WTC11 (cell line): ENCODE data around the gene SFT2D3. TPM values are rescaled to one million over a fixed set of nuclear protein-coding genes. Genes with fewer than 3 reads are reported as not detected.
A peak's percentile ranks its signal among the peaks of the same experiment; 100 is the strongest.

Source experiments
- ATAC-seq: fragments of 200-7000 bp; cut with Tn5 transposase; 2 replicates; pipeline ENCODE4 v1.10.0; 2021; ENCODE audit warnings: mild to moderate bottlenecking, moderate library complexity
- CTCF ChIA-PET: fragments of 300-600 bp; sonication (Branson Sonifier 250); formaldehyde crosslinking; loops from one replicate; lab custom pipeline; 2021; ENCODE audit warnings: antibody characterized with exemption; lab: Charles Lee
- POLR2A ChIA-PET: fragments of 350-600 bp; sonication (Branson Sonifier 250); formaldehyde crosslinking; loops from one replicate; lab custom pipeline; 2021; ENCODE audit warnings: antibody characterized with exemption; lab: Charles Lee
- DNase-seq: peaks from one replicate; pipeline ENCODE4 v3.0.0; 2021; ENCODE audit warnings: low spot score
- H3K27ac Mint-ChIP-seq: 2 replicates; pipeline ENCODE4 v1.8.0; 2021; ENCODE audit warnings: mixed read lengths
- H3K27me3 Mint-ChIP-seq: 2 replicates; pipeline ENCODE4 v1.8.0; 2021; ENCODE audit warnings: low read depth, mild to moderate bottlenecking, moderate library complexity, mixed read lengths
- H3K36me3 Mint-ChIP-seq: 2 replicates; pipeline ENCODE4 v1.8.0; 2021; ENCODE audit warnings: mixed read lengths
- H3K4me1 Mint-ChIP-seq: 2 replicates; pipeline ENCODE4 v1.8.0; 2022; ENCODE audit warnings: mixed read lengths
- H3K4me3 Mint-ChIP-seq: 2 replicates; pipeline ENCODE4 v1.8.0; 2021; ENCODE audit warnings: mild to moderate bottlenecking, moderate library complexity, mixed read lengths
- H3K9me3 Mint-ChIP-seq: 2 replicates; pipeline ENCODE4 v1.8.0; 2021; ENCODE audit warnings: mixed read lengths
- ELF4 ChIP-seq: sonication (generic); formaldehyde crosslinking; IDR thresholded peaks from 2 replicates; pipeline ENCODE4 v1.8.1; 2022; ENCODE audit warnings: low read depth, mild to moderate bottlenecking, moderate library complexity, missing genetic modification reagents
- ESRRA ChIP-seq: sonication (generic); formaldehyde crosslinking; IDR thresholded peaks from 2 replicates; pipeline ENCODE4 v1.8.1; 2022; ENCODE audit warnings: mild to moderate bottlenecking, missing genetic modification reagents, borderline replicate concordance
- FOXJ3 ChIP-seq: sonication (generic); formaldehyde crosslinking; IDR thresholded peaks from 2 replicates; pipeline ENCODE4 v1.9.0; 2021; ENCODE audit warnings: missing genetic modification reagents, mild to moderate bottlenecking, borderline replicate concordance
- FOXP1 ChIP-seq: sonication (generic); formaldehyde crosslinking; IDR thresholded peaks from 2 replicates; pipeline ENCODE4 v1.8.0; 2022; ENCODE audit warnings: missing genetic modification reagents, mild to moderate bottlenecking, moderate library complexity, borderline replicate concordance
- GABPB1 ChIP-seq: sonication (generic); formaldehyde crosslinking; IDR thresholded peaks from 2 replicates; pipeline ENCODE4 v1.8.1; 2023; ENCODE audit warnings: mild to moderate bottlenecking, missing genetic modification reagents
- HMGXB4 ChIP-seq: sonication (generic); formaldehyde crosslinking; IDR thresholded peaks from 2 replicates; pipeline ENCODE4 v1.8.1; 2023; ENCODE audit warnings: mild to moderate bottlenecking, moderate library complexity, missing genetic modification reagents
- JAZF1 ChIP-seq: fragments of 250-450 bp; sonication (Bioruptor Pico); IDR thresholded peaks from 2 replicates; pipeline ENCODE4 v1.9.0; 2021; ENCODE audit warnings: moderate library complexity, mild to moderate bottlenecking, inconsistent platforms
- JUN ChIP-seq: sonication (generic); formaldehyde crosslinking; IDR thresholded peaks from 2 replicates; pipeline ENCODE4 v1.8.0; 2023; ENCODE audit warnings: mild to moderate bottlenecking, missing genetic modification reagents
- MXD4 ChIP-seq: fragments of 250-450 bp; sonication (Bioruptor Pico); IDR thresholded peaks from 2 replicates; pipeline ENCODE4 v1.8.0; 2021; ENCODE audit warnings: mild to moderate bottlenecking, moderate library complexity, borderline replicate concordance
- MYBL2 ChIP-seq: sonication (generic); formaldehyde crosslinking; IDR thresholded peaks from 2 replicates; pipeline ENCODE4 v1.8.1; 2023; ENCODE audit warnings: mild to moderate bottlenecking, moderate library complexity, missing genetic modification reagents
- NFE2L1 ChIP-seq: sonication (generic); formaldehyde crosslinking; IDR thresholded peaks from 2 replicates; pipeline ENCODE4 v1.8.1; 2023; ENCODE audit warnings: missing genetic modification reagents
- NR2C2 ChIP-seq: sonication (generic); formaldehyde crosslinking; IDR thresholded peaks from 2 replicates; pipeline ENCODE4 v1.8.0; 2022; ENCODE audit warnings: mild to moderate bottlenecking, missing genetic modification reagents
- PRRX2 ChIP-seq: fragments of 250-450 bp; sonication (Bioruptor Pico); IDR thresholded peaks from 2 replicates; pipeline ENCODE4 v1.8.0; 2021; ENCODE audit warnings: mild to moderate bottlenecking
- RORB ChIP-seq: fragments of 250-450 bp; sonication (Bioruptor Pico); IDR thresholded peaks from 2 replicates; pipeline ENCODE4 v1.9.0; 2021; ENCODE audit warnings: mild to moderate bottlenecking
- SMAD4 ChIP-seq: sonication (generic); formaldehyde crosslinking; IDR thresholded peaks from 2 replicates; pipeline ENCODE4 v1.8.0; 2022; ENCODE audit warnings: mild to moderate bottlenecking, missing genetic modification reagents
- SP1 ChIP-seq: sonication (generic); formaldehyde crosslinking; conservative IDR thresholded peaks from 2 replicates; pipeline ENCODE4 v1.8.1; 2022; ENCODE audit warnings: missing genetic modification reagents
- STAT6 ChIP-seq: sonication (generic); formaldehyde crosslinking; conservative IDR thresholded peaks from 2 replicates; pipeline ENCODE4 v1.8.1; 2023; ENCODE audit warnings: mild to moderate bottlenecking, low read depth, missing genetic modification reagents, moderate library complexity
- TCF7 ChIP-seq: sonication (generic); formaldehyde crosslinking; IDR thresholded peaks from 2 replicates; pipeline ENCODE4 v1.8.0; 2022; ENCODE audit warnings: mild to moderate bottlenecking, low read depth, missing genetic modification reagents, moderate library complexity
- ZNF219 ChIP-seq: sonication (generic); formaldehyde crosslinking; IDR thresholded peaks from 2 replicates; pipeline ENCODE4 v1.8.0; 2023; ENCODE audit warnings: missing genetic modification reagents, mild to moderate bottlenecking, borderline replicate concordance
- ZNF423 ChIP-seq: fragments of 250-450 bp; sonication (Bioruptor Pico); IDR thresholded peaks from 2 replicates; pipeline ENCODE4 v2.1.2; 2022; ENCODE audit warnings: mild to moderate bottlenecking, moderate library complexity
- ZNF671 ChIP-seq: fragments of 250-450 bp; sonication (Bioruptor Pico); IDR thresholded peaks from 2 replicates; pipeline ENCODE4 v1.8.0; 2021; ENCODE audit warnings: mild to moderate bottlenecking
- total RNA-seq: library from RNA; stranded (reverse); gene quantifications from 3 replicates; pipeline ENCODE4 v1.2.3, GENCODE V29; 2021
- TF ChIP-seq, protein P1 (sequence below): sonication (generic); formaldehyde crosslinking; IDR thresholded peaks from 2 replicates; pipeline ENCODE4 v1.8.1; 2023; ENCODE audit warnings: mild to moderate bottlenecking, missing genetic modification reagents, borderline replicate concordance
- TF ChIP-seq, protein P2 (sequence below): fragments of 200-600 bp; IDR thresholded peaks from 2 replicates; pipeline ENCODE4 v1.8.0; 2022; ENCODE audit warnings: antibody characterized with exemption

Gene SFT2D3
- total RNA-seq, 1 experiment from 2014 or later = 10.5 TPM

- DNase-seq = no peak
- ChIA-PET POLR2A (no interaction called here), CTCF (no interaction called here)
- no peak for TF ChIP-seq PRRX2 (CRISPR knock-in tag)
- TF ChIP-seq GABPB1 = peak; percentile 60
- TF ChIP-seq, all 79 proteins: peak for 1
- no peaks in the 10 kb centered on the region for H3K27me3 Mint-ChIP-seq
- no peaks in the 10 kb centered on the region for H3K4me1 Mint-ChIP-seq
- H3K4me3 Mint-ChIP-seq = no peak overlapping the region
- peak overlapping the region; percentile 54; the same call in 1 of the 2 replicates for H3K27ac Mint-ChIP-seq
- H3K36me3 Mint-ChIP-seq = peaks cover 12% of the 10 kb centered on the region; the same call in 1 of the 2 replicates
- H3K9me3 Mint-ChIP-seq = no peaks in the 10 kb centered on the region
- no peak for ATAC-seq
These were observed 34.5 kb downstream of the SFT2D3 start for GRCh38 chr2:127735537-127736399.

DNA sequence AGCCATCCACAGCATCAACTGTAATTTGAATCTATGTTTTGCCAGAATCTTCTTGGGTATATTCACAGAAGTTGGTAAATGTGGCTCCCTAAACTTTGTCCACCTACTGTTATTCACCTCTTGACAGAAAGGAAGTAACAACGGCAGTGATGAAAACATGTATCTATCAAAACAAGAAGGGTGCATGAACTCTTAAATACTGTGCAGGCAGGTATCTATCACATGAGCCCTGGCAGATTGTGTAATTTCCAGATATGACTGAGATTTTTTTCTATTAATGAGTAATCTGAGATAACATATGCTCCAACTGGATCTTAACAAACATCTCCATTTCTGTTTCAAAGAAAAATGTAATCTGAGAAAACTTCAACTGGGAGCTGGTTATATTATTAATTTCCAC, 36.6 kb downstream of the SFT2D3 start:
- CTCF ChIA-PET = no interaction called here
- H3K27ac Mint-ChIP-seq = no peak overlapping the region
- DNase-seq (no peak), ATAC-seq (no peak)
- TF ChIP-seq MYBL2 (CRISPR knock-in tag) (no peak), SP1 (CRISPR knock-in tag) (no peak), STAT6 (no peak), ZNF219 (CRISPR knock-in tag) (no peak), JAZF1 (CRISPR knock-in tag) (no peak), MXD4 (CRISPR knock-in tag) (no peak), ESRRA (no peak), FOXJ3 (CRISPR knock-in tag) (no peak), NR2C2 (CRISPR knock-in tag) (no peak)
- TF ChIP-seq, all 79 proteins: peak for 0
- H3K36me3 Mint-ChIP-seq = peaks cover 14% of the 10 kb centered on the region
- H3K27me3 Mint-ChIP-seq = no peaks in the 10 kb centered on the region
- POLR2A ChIA-PET = no interaction called here
- no peaks in the 10 kb centered on the region for H3K9me3 Mint-ChIP-seq
- no peaks in the 10 kb centered on the region for H3K4me1 Mint-ChIP-seq
- H3K4me3 Mint-ChIP-seq = no peak overlapping the region

GRCh38 chr2:127739800-127740199, 38.5 kb downstream of the SFT2D3 start:
- no peaks in the 10 kb centered on the region for H3K9me3 Mint-ChIP-seq
- no peak overlapping the region for H3K4me3 Mint-ChIP-seq
- H3K27ac Mint-ChIP-seq = no peak overlapping the region
- POLR2A ChIA-PET = no interaction called here
- H3K36me3 Mint-ChIP-seq = peaks cover 19% of the 10 kb centered on the region
- H3K4me1 Mint-ChIP-seq = no peaks in the 10 kb centered on the region
- DNase-seq = no peak
- CTCF ChIA-PET = no interaction called here
- no peaks in the 10 kb centered on the region for H3K27me3 Mint-ChIP-seq
- ATAC-seq = no peak
- TF ChIP-seq ZNF423 (CRISPR knock-in tag) (no peak), SMAD4 (CRISPR knock-in tag) (no peak), FOXP1 (CRISPR knock-in tag) (no peak), TCF7 (CRISPR knock-in tag) (no peak), HMGXB4 (CRISPR knock-in tag) (no peak), RORB (CRISPR knock-in tag) (no peak), SP1 (CRISPR knock-in tag) (no peak), ZNF671 (CRISPR knock-in tag) (no peak), NFE2L1 (CRISPR knock-in tag) (no peak), ELF4 (no peak), JUN (no peak)
- TF ChIP-seq, protein P1, sequence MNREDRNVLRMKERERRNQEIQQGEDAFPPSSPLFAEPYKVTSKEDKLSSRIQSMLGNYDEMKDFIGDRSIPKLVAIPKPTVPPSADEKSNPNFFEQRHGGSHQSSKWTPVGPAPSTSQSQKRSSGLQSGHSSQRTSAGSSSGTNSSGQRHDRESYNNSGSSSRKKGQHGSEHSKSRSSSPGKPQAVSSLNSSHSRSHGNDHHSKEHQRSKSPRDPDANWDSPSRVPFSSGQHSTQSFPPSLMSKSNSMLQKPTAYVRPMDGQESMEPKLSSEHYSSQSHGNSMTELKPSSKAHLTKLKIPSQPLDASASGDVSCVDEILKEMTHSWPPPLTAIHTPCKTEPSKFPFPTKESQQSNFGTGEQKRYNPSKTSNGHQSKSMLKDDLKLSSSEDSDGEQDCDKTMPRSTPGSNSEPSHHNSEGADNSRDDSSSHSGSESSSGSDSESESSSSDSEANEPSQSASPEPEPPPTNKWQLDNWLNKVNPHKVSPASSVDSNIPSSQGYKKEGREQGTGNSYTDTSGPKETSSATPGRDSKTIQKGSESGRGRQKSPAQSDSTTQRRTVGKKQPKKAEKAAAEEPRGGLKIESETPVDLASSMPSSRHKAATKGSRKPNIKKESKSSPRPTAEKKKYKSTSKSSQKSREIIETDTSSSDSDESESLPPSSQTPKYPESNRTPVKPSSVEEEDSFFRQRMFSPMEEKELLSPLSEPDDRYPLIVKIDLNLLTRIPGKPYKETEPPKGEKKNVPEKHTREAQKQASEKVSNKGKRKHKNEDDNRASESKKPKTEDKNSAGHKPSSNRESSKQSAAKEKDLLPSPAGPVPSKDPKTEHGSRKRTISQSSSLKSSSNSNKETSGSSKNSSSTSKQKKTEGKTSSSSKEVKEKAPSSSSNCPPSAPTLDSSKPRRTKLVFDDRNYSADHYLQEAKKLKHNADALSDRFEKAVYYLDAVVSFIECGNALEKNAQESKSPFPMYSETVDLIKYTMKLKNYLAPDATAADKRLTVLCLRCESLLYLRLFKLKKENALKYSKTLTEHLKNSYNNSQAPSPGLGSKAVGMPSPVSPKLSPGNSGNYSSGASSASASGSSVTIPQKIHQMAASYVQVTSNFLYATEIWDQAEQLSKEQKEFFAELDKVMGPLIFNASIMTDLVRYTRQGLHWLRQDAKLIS = no peak
- TF ChIP-seq, protein P2, sequence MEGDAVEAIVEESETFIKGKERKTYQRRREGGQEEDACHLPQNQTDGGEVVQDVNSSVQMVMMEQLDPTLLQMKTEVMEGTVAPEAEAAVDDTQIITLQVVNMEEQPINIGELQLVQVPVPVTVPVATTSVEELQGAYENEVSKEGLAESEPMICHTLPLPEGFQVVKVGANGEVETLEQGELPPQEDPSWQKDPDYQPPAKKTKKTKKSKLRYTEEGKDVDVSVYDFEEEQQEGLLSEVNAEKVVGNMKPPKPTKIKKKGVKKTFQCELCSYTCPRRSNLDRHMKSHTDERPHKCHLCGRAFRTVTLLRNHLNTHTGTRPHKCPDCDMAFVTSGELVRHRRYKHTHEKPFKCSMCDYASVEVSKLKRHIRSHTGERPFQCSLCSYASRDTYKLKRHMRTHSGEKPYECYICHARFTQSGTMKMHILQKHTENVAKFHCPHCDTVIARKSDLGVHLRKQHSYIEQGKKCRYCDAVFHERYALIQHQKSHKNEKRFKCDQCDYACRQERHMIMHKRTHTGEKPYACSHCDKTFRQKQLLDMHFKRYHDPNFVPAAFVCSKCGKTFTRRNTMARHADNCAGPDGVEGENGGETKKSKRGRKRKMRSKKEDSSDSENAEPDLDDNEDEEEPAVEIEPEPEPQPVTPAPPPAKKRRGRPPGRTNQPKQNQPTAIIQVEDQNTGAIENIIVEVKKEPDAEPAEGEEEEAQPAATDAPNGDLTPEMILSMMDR = no peak
